ENCODE results near the gene FOXD2. TPM values are rescaled to one million over a fixed set of nuclear protein-coding genes. Genes with fewer than 3 reads are reported as not detected.

The FOXD2 gene
- total and polyA plus RNA-seq, 2 of the 4 experiments (the other 2 are of a cell fraction): under 0.01 to 0.03 TPM

DNA sequence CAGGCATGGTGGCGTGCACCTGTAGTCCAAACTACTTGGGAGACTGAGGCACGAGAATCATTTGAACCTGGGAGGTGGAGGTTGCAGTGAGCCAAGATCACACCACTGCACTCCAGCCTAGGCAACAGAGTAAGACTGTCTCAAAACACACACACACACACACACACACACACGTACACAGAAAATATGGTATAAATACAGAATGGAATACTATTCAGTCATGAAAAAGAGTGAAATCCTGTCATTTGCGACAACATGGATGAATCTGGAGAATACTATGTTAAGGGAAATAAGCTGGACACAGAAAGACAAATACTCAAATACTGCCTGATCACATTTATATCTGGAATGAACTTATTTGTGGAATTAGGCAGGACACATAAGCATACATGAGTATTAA is 18.4 kb downstream of the FOXD2 start:
- no peak overlapping the region for H2BK120ac ChIP-seq (ENCODE audit: low read depth, low read length)
- no peak overlapping the region for H3K56ac ChIP-seq (ENCODE audit: extremely low read depth, insufficient read depth, low read length)
- ChIA-PET POLR2A (ENCODE audit: unreplicated experiment) (no interaction called here), CTCF (no interaction called here)
- no peaks in the 10 kb centered on the region for H3K4me1 ChIP-seq (ENCODE audit: control insufficient read depth, insufficient read depth, low read length)
- H2AK5ac ChIP-seq (ENCODE audit: low read depth, low read length): no peak overlapping the region
- H3K4me3 ChIP-seq (ENCODE audit: insufficient read depth, low read depth, low read length): no peak overlapping the region
- intact Hi-C loops (cut with micrococcal nuclease): no loop called here
- DNase-seq: no peak
- no peak overlapping the region for H4K91ac ChIP-seq (ENCODE audit: insufficient read depth, low read depth, low read length)
- no peaks in the 10 kb centered on the region for H3K36me3 ChIP-seq (ENCODE audit: control insufficient read depth, insufficient read depth, low read length)
- H2BK15ac ChIP-seq (ENCODE audit: low read depth, low read length): no peak overlapping the region
- H2BK20ac ChIP-seq (ENCODE audit: low read depth, low read length): no peak overlapping the region
- no peak overlapping the region for H4K5ac ChIP-seq (ENCODE audit: low read depth, low read length)
- H3K27me3 ChIP-seq (ENCODE audit: control insufficient read depth, insufficient read depth, low read length): peaks cover 21% of the 10 kb centered on the region
- TF ChIP-seq, protein P1, sequence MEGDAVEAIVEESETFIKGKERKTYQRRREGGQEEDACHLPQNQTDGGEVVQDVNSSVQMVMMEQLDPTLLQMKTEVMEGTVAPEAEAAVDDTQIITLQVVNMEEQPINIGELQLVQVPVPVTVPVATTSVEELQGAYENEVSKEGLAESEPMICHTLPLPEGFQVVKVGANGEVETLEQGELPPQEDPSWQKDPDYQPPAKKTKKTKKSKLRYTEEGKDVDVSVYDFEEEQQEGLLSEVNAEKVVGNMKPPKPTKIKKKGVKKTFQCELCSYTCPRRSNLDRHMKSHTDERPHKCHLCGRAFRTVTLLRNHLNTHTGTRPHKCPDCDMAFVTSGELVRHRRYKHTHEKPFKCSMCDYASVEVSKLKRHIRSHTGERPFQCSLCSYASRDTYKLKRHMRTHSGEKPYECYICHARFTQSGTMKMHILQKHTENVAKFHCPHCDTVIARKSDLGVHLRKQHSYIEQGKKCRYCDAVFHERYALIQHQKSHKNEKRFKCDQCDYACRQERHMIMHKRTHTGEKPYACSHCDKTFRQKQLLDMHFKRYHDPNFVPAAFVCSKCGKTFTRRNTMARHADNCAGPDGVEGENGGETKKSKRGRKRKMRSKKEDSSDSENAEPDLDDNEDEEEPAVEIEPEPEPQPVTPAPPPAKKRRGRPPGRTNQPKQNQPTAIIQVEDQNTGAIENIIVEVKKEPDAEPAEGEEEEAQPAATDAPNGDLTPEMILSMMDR (conservative IDR thresholded peaks at IDR 0.05; ENCODE audit: low read depth, low read length): no peak
- TF ChIP-seq RFX5 (IDR thresholded peaks at IDR 0.05; ENCODE audit: low read depth, low read length) (no peak), MAFK (IDR thresholded peaks at IDR 0.05; ENCODE audit: low read depth, low read length) (no peak), MAZ (IDR thresholded peaks at IDR 0.05; ENCODE audit: borderline replicate concordance, low read depth, low read length) (no peak), SMC3 (IDR thresholded peaks at IDR 0.05; ENCODE audit: low read depth, low read length) (no peak), FOS (IDR thresholded peaks at IDR 0.05; ENCODE audit: low read depth, low read length) (no peak), BHLHE40 (IDR thresholded peaks at IDR 0.05; ENCODE audit: low read depth, low read length) (no peak), NFE2L2 (IDR thresholded peaks at IDR 0.05; ENCODE audit: low read depth, low read length) (no peak), POLR2A (IDR thresholded peaks at IDR 0.05; ENCODE audit: low read depth, low read length) (no peak), CEBPB (IDR thresholded peaks at IDR 0.05; ENCODE audit: low read depth, low read length) (no peak), CHD1 (IDR thresholded peaks at IDR 0.05; ENCODE audit: low read depth, low read length) (no peak), RCOR1 (IDR thresholded peaks at IDR 0.05; ENCODE audit: insufficient replicate concordance, low read length) (no peak), RAD21 (IDR thresholded peaks at IDR 0.05; ENCODE audit: low read length) (no peak), MXI1 (IDR thresholded peaks at IDR 0.05; ENCODE audit: borderline replicate concordance, low read depth, low read length) (no peak)
- TF ChIP-seq, protein P2, sequence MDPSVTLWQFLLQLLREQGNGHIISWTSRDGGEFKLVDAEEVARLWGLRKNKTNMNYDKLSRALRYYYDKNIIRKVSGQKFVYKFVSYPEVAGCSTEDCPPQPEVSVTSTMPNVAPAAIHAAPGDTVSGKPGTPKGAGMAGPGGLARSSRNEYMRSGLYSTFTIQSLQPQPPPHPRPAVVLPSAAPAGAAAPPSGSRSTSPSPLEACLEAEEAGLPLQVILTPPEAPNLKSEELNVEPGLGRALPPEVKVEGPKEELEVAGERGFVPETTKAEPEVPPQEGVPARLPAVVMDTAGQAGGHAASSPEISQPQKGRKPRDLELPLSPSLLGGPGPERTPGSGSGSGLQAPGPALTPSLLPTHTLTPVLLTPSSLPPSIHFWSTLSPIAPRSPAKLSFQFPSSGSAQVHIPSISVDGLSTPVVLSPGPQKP (IDR thresholded peaks at IDR 0.05; ENCODE audit: borderline replicate concordance, low read depth, low read length): no peak
- TF ChIP-seq, protein P3, sequence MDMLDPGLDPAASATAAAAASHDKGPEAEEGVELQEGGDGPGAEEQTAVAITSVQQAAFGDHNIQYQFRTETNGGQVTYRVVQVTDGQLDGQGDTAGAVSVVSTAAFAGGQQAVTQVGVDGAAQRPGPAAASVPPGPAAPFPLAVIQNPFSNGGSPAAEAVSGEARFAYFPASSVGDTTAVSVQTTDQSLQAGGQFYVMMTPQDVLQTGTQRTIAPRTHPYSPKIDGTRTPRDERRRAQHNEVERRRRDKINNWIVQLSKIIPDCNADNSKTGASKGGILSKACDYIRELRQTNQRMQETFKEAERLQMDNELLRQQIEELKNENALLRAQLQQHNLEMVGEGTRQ (IDR thresholded peaks at IDR 0.05; ENCODE audit: low read depth, low read length): no peak
- no TSS peak for BruUV-seq (replicated peaks)
- H3K79me1 ChIP-seq (ENCODE audit: low read depth in 1 of 2, low read length in 2 of 2): no peaks in the 10 kb centered on the region
- WGBS, 2 experiments (ENCODE audit: extremely low coverage in 2 of 2, insufficient read length in 1 of 2): no CpG with 5 or more reads among the region's 4 CpGs
- H3K27ac ChIP-seq (ENCODE audit: insufficient read depth, low read length): no peak overlapping the region
- no peaks in the 10 kb centered on the region for H3K9me3 ChIP-seq (ENCODE audit: control insufficient read depth, insufficient read depth, low read length)
- H3K4ac ChIP-seq (ENCODE audit: low read depth, low read length): no peak overlapping the region
- no peak overlapping the region for H2BK5ac ChIP-seq (ENCODE audit: low read depth, low read length, poor library complexity, severe bottlenecking)
- H3K18ac ChIP-seq (ENCODE audit: low read depth, low read length): no peak overlapping the region
- H2AK9ac ChIP-seq (replicated peaks; ENCODE audit: low read depth, low read length, poor library complexity): no peak overlapping the region
- H4K20me1 ChIP-seq (ENCODE audit: insufficient read depth, low read length): no peaks in the 10 kb centered on the region; the same call in 1 of the 2 replicates
- dilution Hi-C loops (cut with HindIII; ENCODE audit: low sequenced_read_pairs, unreplicated experiment): no loop called here
- H3K9me1 ChIP-seq (ENCODE audit: insufficient read depth, low read length): no peaks in the 10 kb centered on the region
- H2AFZ ChIP-seq (replicated peaks; ENCODE audit: low read length, poor library complexity): no peak overlapping the region
- H3K9ac ChIP-seq (ENCODE audit: low read depth, low read length): no peak overlapping the region
- H4K8ac ChIP-seq (ENCODE audit: low read depth in 2 of 2, low read length in 2 of 2): no peak overlapping the region
- ATAC-seq (ENCODE audit: low read depth): no peak
- H3K14ac ChIP-seq (replicated peaks; ENCODE audit: low read depth, low read length): no peak overlapping the region
- H3K23ac ChIP-seq (ENCODE audit: low read depth, low read length): no peak overlapping the region
- H3K4me2 ChIP-seq (ENCODE audit: low read depth, low read length): no peak overlapping the region
- in situ Hi-C loops (cut with MboI; ENCODE audit: low sequenced_read_pairs): no loop called here

Measured in IMR-90 (cell line).